ENCODE measurements around the gene FADS2.

FADS2 gene

DNA sequence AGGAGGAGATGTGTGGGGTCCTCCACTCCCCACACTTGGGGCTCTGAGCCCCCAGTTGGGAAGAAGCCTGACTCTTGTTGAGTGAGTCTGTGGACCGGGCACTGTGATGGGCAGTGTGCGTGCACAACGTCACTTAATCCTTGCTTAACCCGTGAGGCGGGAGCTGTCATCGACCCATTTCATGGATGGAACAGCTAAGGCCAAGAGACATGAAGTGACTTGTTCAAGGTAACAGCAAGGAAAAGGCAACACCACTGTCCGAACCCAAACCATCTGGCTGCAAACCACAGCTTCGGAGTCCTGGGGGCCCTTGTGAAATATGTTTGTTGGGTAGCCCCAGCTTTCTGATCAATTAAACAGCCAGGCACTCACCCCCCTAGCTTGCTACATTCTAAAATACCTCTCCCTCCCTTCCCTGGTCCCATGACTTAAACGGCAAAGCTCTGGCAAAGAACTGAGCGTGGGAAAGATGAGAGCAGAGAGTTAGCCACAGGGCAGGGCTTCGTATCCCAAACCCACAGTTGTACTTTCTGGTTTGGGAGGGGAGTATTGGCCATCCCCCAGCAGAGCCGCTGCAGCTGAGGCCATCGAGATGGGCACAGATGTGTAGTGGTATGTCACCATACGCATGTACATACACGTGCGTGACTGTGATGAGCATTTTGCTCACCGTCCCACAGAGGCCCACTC lies 26.3 kb downstream of the FADS2 start:
- H3K4me3 ChIP-seq (ENCODE audit: low read length), result no peak overlapping the region
- no peak for DNase-seq (ENCODE audit: low read depth)
- TF ChIP-seq CTCF (conservative IDR thresholded peaks at IDR 0.05; ENCODE audit: low read depth, low read length), result no peak

DNA sequence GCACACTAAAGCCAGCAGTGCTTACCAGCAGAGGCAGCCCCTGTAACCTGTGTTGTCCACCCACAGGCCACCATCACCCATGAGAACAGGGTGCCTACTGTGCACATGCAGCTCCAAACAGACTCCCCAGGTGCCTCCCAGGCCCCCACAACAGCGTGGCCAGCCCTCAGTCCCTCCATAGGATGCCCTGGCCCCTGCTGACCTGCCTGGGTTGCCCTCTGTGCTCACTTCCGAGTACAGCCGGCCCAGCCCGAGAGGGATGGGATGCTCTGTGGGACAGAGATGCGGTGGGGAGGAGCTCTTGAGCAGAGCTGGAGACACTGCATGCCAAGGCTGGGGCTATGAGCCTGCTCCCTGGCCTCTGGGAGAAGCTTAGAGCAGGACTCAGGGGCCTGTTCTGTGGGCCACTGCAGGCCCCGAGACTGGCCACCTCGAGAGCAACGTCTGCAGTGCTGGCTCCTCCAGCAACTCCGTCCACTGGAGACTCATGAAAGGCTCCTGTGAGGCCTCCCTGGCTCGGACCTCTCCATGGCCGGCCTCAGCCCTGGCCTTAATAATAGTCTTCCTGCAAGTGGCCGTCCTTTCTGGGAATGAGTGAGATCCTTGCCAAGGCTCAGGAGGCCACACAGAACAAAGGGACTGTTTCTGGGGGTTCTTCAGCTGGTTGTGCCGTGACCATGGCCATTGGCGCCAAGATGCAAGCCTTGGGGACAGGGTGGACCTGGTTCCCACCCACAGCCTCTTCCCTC lies 27.0 kb downstream of the FADS2 start:
- no peak for TF ChIP-seq CTCF (conservative IDR thresholded peaks at IDR 0.05; ENCODE audit: low read depth, low read length)
- no peak overlapping the region for H3K4me3 ChIP-seq (ENCODE audit: low read length)
- DNase-seq (ENCODE audit: low read depth), result no peak

GRCh38 chr11:61855939-61856680 lies 28.0 kb downstream of the FADS2 start:
- TF ChIP-seq CTCF (conservative IDR thresholded peaks at IDR 0.05; ENCODE audit: low read depth, low read length), result no peak
- DNase-seq (ENCODE audit: low read depth), result no peak
- no peak overlapping the region for H3K4me3 ChIP-seq (ENCODE audit: low read length)

GRCh38 chr11:61860054-61860903 lies 32.2 kb downstream of the FADS2 start:
- TF ChIP-seq CTCF (conservative IDR thresholded peaks at IDR 0.05; ENCODE audit: low read depth, low read length), result no peak
- no peak for DNase-seq (ENCODE audit: low read depth)
- no peak overlapping the region for H3K4me3 ChIP-seq (ENCODE audit: low read length)

DNA sequence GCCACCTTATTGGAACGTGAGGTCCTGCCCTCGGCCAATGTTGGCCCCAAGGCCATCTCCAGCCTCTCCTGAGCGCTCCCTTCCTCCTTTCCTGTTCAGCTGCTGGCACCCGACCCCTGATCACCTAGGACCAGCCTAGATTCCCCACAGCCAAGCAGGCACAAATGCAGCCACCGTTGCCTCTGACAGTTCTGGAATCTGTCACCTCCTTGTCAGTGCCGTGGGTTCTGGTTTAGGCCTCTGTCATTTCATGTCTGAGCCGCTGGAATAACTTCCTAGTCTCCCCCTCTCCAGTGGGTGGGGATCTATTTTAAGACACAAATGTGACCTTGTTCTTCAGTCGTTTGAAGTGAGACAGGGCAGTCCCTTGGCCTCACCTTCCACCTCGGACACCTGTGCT lies 33.5 kb downstream of the FADS2 start:
- no peak overlapping the region for H3K4me3 ChIP-seq (ENCODE audit: low read length)
- no peak for DNase-seq (ENCODE audit: low read depth)
- no peak for TF ChIP-seq CTCF (conservative IDR thresholded peaks at IDR 0.05; ENCODE audit: low read depth, low read length)

DNA sequence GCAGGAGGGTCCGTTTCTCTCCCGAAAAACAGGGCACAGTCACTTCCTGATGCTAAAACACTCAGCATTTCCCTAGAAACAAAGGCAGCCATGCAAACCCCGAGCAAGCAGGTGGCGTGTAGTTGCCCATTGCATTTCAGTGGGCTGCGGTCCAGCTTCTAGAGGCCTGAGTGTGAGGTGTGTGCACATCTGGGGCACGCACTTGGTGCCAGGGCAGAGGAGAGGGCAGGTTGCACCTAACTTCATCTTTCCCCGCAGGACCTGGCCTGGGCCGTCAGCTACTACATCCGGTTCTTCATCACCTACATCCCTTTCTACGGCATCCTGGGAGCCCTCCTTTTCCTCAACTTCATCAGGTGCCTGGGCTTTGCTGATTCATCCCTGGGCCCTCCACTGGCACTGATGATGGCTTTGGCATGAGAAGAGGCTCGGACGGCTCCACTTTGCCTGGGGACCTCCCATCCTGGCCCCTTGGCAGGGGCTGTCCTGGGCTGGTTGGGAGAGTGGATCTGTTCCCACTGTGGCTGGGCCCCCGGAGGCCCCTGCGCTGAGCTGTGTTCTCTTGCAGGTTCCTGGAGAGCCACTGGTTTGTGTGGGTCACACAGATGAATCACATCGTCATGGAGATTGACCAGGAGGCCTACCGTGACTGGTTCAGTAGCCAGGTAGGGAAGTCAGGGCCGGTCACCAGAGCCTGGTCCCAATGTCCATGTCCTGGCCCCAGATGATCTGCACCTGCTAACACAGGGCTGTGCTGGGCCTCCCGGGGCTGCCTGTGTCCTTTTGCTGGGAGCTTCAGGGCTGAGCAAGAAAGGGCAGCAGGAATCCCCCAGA lies 34.8 kb downstream of the FADS2 start:
- no peak for TF ChIP-seq CTCF (conservative IDR thresholded peaks at IDR 0.05; ENCODE audit: low read depth, low read length)
- no peak overlapping the region for H3K4me3 ChIP-seq (ENCODE audit: low read length)
- no peak for DNase-seq (ENCODE audit: low read depth)
